WTC11 (cell line): ENCODE measurements around the gene POP4.

Source experiments
- AFF4 ChIP-seq: sonication (generic); formaldehyde crosslinking; IDR thresholded peaks from 2 replicates; pipeline ENCODE4 v1.8.1; 2023; ENCODE audit warnings: mild to moderate bottlenecking, missing genetic modification reagents, borderline replicate concordance
- CREB1 ChIP-seq: sonication (generic); formaldehyde crosslinking; IDR thresholded peaks from 2 replicates; pipeline ENCODE4 v1.8.0; 2023; ENCODE audit warnings: mild to moderate bottlenecking, missing genetic modification reagents
- CTCF ChIP-seq: fragments of 200-600 bp; IDR thresholded peaks from 2 replicates; pipeline ENCODE4 v1.8.0; 2022; ENCODE audit warnings: antibody characterized with exemption
- JUN ChIP-seq: sonication (generic); formaldehyde crosslinking; IDR thresholded peaks from 2 replicates; pipeline ENCODE4 v1.8.0; 2023; ENCODE audit warnings: mild to moderate bottlenecking, missing genetic modification reagents
- MAX ChIP-seq: sonication (generic); formaldehyde crosslinking; IDR thresholded peaks from 2 replicates; pipeline ENCODE4 v1.8.0; 2022; ENCODE audit warnings: mild to moderate bottlenecking, missing genetic modification reagents
- MXD4 ChIP-seq: fragments of 250-450 bp; sonication (Bioruptor Pico); IDR thresholded peaks from 2 replicates; pipeline ENCODE4 v1.8.0; 2021; ENCODE audit warnings: mild to moderate bottlenecking, moderate library complexity, borderline replicate concordance
- NR3C1 ChIP-seq: sonication (generic); formaldehyde crosslinking; conservative IDR thresholded peaks from 2 replicates; pipeline ENCODE4 v1.8.1; 2023; ENCODE audit warnings: low read depth, mild to moderate bottlenecking, missing genetic modification reagents
- RELA ChIP-seq: sonication (generic); formaldehyde crosslinking; IDR thresholded peaks from 2 replicates; pipeline ENCODE4 v1.8.1; 2022; ENCODE audit warnings: missing genetic modification reagents, mild to moderate bottlenecking, borderline replicate concordance
- SP1 ChIP-seq: sonication (generic); formaldehyde crosslinking; conservative IDR thresholded peaks from 2 replicates; pipeline ENCODE4 v1.8.1; 2022; ENCODE audit warnings: missing genetic modification reagents
- TEAD1 ChIP-seq: sonication (generic); formaldehyde crosslinking; IDR thresholded peaks from 2 replicates; pipeline ENCODE4 v1.8.0; 2022; ENCODE audit warnings: mild to moderate bottlenecking, missing genetic modification reagents
- USF1 ChIP-seq: sonication (generic); formaldehyde crosslinking; IDR thresholded peaks from 2 replicates; pipeline ENCODE4 v1.8.0; 2022; ENCODE audit warnings: mild to moderate bottlenecking, missing genetic modification reagents
- ZNF138 ChIP-seq: sonication (generic); formaldehyde crosslinking; conservative IDR thresholded peaks from 2 replicates; pipeline ENCODE4 v1.8.1; 2022; ENCODE audit warnings: mild to moderate bottlenecking, moderate library complexity, missing genetic modification reagents

GRCh38 chr19:29568036-29569025 is 37.8 kb upstream of the POP4 start:
- TF ChIP-seq JUN (CRISPR knock-in tag) (no peak), CTCF (no peak), TEAD1 (CRISPR knock-in tag) (no peak), MAX (CRISPR knock-in tag) (no peak), ZNF138 (CRISPR knock-in tag) (no peak), RELA (CRISPR knock-in tag) (no peak), MXD4 (CRISPR knock-in tag) (no peak), USF1 (CRISPR knock-in tag) (no peak), AFF4 (CRISPR knock-in tag) (no peak), CREB1 (CRISPR knock-in tag) (no peak), SP1 (CRISPR knock-in tag) (no peak), NR3C1 (CRISPR knock-in tag) (no peak)
